Suprapubic skin (tissue), 4 donors: Measurements from ENCODE around the gene SLC8A1.

Source experiments
- EP300 ChIP-seq: sonication (generic); formaldehyde crosslinking; IDR thresholded peaks from one replicate; pipeline ENCODE4 v1.6.1; 2017; ENCODE audit warnings: antibody characterized with exemption
- POLR2A ChIP-seq, 2 donors: fragments of 450-650 bp; IDR thresholded peaks; one replicate each; pipeline ENCODE4 v1.6.1; 2017; ENCODE audit warnings: antibody characterized with exemption in 2 of 2, mild to moderate bottlenecking in 2 of 2, moderate library complexity in 2 of 2
- POLR2AphosphoS5 ChIP-seq, 3 donors: sonication (generic); formaldehyde crosslinking; IDR thresholded peaks; one replicate each; pipeline ENCODE4 v1.6.1; 2017; ENCODE audit warnings: antibody characterized with exemption in 3 of 3
- TF ChIP-seq, protein P1 (sequence below), 2 donors: fragments of 200-600 bp in 1 of 2; fragments of 450-650 bp in 1 of 2; sonication (generic) in 1 of 2; IDR thresholded peaks; one replicate each; pipeline ENCODE4 v1.5.1; 2016 to 2019; ENCODE audit warnings: antibody characterized with exemption in 2 of 2, mild to moderate bottlenecking in 1 of 2, moderate library complexity in 1 of 2

DNA sequence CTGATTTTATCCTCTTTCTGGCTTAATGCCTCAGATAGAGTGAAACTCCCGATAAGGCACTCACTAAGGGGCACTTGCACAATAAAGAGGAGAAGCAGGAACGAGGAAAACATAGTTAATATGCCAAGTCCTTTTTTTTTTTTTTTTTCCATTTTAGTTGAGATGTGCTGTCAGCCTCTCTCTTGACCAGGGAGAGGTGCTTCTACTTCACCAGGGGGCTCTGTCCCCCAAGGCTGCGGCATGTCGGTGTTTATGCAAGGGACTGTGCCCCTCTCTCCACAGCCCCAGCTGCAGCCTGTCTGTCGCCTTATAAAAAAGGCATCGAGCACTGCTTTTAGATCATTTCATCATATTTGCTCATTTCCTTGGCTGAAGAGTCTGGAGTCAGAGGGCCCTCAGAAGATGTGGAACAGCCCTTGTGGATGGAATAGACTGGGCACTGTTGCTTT is 178.1 kb downstream of the SLC8A1 start:
- TF ChIP-seq, protein P1, sequence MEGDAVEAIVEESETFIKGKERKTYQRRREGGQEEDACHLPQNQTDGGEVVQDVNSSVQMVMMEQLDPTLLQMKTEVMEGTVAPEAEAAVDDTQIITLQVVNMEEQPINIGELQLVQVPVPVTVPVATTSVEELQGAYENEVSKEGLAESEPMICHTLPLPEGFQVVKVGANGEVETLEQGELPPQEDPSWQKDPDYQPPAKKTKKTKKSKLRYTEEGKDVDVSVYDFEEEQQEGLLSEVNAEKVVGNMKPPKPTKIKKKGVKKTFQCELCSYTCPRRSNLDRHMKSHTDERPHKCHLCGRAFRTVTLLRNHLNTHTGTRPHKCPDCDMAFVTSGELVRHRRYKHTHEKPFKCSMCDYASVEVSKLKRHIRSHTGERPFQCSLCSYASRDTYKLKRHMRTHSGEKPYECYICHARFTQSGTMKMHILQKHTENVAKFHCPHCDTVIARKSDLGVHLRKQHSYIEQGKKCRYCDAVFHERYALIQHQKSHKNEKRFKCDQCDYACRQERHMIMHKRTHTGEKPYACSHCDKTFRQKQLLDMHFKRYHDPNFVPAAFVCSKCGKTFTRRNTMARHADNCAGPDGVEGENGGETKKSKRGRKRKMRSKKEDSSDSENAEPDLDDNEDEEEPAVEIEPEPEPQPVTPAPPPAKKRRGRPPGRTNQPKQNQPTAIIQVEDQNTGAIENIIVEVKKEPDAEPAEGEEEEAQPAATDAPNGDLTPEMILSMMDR (IDR thresholded peaks at IDR 0.05) = no peak
- TF ChIP-seq POLR2A (IDR thresholded peaks at IDR 0.05) = no peak
- no peak for TF ChIP-seq EP300
- TF ChIP-seq POLR2AphosphoS5 (IDR thresholded peaks at IDR 0.05) = no peak
